NOMO-1 (cell line): Measurements from ENCODE around the gene PMM2.

Experiments used
- DNase-seq, 2 experiments: peaks; one replicate each; lab custom pipeline; 2025; ENCODE audit not compliant: unreplicated experiment in 2 of 2; lab: John Stamatoyannopoulos, UW

The PMM2 gene

GRCh38 chr16:8882725-8883377, 85.2 kb downstream of the PMM2 start:
- no peak for DNase-seq

GRCh38 chr16:8885674-8886592, 88.3 kb downstream of the PMM2 start:
- no peak for DNase-seq

GRCh38 chr16:8886593-8887430, 89.2 kb downstream of the PMM2 start:
- DNase-seq, result no peak

GRCh38 chr16:8887431-8887765, 89.8 kb downstream of the PMM2 start:
- DNase-seq, result no peak

- DNase-seq, result no peak
Observed at GRCh38 chr16:8887952-8888560, 90.4 kb downstream of the PMM2 start.

- DNase-seq, result no peak
Observed at GRCh38 chr16:8888951-8889892, 91.6 kb downstream of the PMM2 start.

GRCh38 chr16:8889893-8890548, 92.4 kb downstream of the PMM2 start:
- DNase-seq, result no peak

GRCh38 chr16:8890549-8890921, 92.9 kb downstream of the PMM2 start:
- no peak for DNase-seq

GRCh38 chr16:8892101-8892575, 94.5 kb downstream of the PMM2 start:
- DNase-seq, result no peak

- no peak for DNase-seq
Observed at GRCh38 chr16:8893426-8893825, 95.8 kb downstream of the PMM2 start.

- no peak for DNase-seq
Observed at GRCh38 chr16:8893976-8894690, 96.5 kb downstream of the PMM2 start.

- DNase-seq, result no peak
Observed at GRCh38 chr16:8894736-8895334, 97.2 kb downstream of the PMM2 start.

GRCh38 chr16:8898660-8899318, 101.2 kb downstream of the PMM2 start:
- no peak for DNase-seq
